Stromal cell of bone marrow (primary cell): ENCODE results near the gene DISP3.

Experiments used
- DNase-seq: peaks from one replicate; pipeline ENCODE4 v3.0.0-alpha.2; 2012; ENCODE audit warnings: low read depth

The DISP3 gene

DNA sequence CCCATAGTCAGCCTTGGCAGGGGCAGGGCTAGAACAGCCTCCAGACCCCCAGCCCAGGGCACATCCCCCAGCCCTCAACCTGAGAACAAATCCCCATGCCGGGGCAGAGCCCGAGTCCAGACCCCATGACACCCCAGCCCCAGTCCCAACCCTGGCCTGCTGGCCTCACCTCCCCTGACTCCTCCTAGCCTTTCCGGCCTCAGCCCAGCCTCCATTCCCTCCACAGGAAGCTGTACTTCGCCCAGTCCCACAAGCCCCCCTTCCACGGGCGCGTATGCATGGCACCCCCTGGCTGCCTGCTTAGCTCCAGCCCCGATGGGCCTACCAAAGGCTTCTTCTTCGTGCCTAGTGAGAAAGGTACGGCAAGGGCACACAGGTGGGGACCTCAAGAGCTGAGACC lies 50.4 kb downstream of the DISP3 start:
- no peak for DNase-seq

DNA sequence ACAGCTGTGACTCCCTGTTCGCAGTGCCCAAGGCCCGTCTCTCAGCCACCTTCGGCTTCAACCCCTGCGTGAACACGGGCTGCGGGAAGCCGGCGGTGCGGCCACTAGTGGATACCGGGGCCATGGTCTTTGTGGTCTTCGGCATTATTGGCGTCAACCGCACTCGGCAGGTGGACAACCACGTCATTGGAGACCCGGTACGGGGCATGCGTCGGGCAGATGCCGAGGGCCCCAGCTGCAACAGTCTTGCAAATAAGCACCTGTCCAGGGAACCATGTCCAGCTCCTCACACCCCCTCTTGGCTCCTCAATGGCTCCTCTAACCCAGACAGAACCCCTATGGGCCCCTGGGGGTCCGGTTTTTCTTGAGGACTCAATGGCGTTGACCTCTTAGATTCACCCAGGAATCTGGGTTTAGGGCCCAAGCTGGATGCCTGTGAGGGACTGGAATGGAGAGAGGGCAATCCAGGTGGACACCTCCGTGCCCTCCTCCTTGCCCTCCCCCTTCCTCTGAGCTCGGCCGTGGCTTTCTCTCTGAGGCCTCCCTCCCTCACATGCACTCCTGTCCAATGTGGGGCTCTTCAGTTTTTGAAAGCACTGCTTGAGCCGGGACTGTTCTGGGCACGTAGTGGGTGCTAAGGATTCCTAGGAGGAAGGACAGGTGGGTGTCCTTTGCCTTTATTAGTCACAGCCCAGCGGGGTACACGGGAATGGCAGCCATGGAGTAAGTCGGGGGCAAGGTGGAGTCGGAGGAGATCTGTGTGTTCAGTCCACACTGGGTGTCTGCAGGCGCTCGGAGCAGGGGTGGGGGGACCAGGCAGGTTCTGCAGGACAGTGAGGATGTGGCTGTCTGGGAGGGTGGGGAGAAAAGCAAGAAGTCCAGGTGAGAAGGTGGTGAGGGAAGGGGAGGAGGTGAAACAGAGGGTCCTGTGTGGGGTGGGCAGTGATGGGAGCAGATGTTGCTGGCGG lies 51.1 kb downstream of the DISP3 start:
- DNase-seq, result no peak

DNA sequence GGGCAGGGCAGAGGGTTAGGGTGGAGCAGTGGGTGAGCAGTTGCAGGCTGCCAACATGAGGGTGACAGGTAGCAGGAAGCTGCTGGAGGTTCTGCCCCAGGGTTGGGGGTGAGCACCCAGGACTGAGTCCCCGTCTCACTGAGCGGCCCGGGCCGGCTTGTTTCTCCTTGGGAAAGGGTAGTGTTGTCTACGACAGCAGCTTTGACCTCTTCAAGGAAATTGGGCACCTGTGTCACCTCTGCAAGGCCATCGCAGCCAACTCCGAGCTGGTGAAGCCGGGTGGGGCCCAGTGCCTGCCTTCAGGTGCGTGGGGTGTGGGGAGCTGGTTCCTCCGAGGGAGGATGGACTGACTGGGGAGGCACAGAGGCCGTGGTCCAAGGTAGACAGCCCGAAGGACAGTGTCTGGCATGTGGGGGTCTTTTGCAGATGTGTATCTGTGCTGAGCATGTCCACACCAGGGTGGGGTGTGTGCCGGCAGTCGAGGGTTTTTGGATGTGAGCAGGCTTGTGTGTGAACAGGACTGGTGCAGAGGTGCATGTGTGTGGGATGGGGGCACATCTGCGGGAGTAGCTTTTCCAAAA lies 51.9 kb downstream of the DISP3 start:
- DNase-seq, result no peak

GRCh38 chr1:11531314-11531870 lies 52.4 kb downstream of the DISP3 start:
- no peak for DNase-seq

GRCh38 chr1:11531943-11532342 lies 53.0 kb downstream of the DISP3 start:
- no peak for DNase-seq

- no peak for DNase-seq
Observed at GRCh38 chr1:11533790-11534787, 55.1 kb downstream of the DISP3 start.

DNA sequence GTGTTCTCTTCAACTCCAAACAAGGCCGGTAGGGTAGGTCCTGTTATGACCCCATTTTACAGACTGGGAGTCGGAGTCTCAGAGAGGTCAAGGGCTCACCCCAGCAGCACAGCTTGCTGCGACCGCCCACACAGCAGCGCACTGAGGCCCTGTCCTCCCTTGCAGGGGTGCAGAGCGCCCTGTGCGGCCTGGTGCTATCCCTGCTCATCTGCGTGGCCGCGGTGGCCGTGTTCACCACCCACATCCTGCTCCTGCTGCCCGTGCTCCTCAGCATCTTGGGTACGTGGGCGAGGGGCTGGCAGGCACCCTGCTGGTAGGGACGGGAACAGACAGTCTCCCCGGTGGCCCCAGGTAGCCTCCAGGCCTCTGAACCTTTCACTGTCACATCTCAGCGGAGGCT lies 55.9 kb downstream of the DISP3 start:
- no peak for DNase-seq

DNA sequence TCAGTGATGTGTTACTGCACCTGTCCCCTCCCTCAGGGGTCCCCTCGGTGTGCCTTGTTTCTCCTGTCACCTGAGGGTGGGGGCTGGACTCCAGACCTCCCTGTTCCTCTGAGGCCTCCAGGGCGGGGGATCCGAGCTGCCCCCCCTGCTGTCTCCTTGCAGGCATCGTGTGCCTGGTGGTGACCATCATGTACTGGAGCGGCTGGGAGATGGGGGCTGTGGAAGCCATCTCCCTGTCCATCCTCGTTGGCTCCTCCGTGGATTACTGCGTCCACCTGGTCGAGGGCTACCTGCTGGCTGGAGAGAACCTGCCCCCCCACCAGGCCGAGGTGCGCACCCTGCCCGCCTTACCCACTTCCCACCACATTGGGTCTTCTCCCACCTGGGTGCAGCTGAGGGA lies 56.4 kb downstream of the DISP3 start:
- DNase-seq, result no peak

- DNase-seq, result no peak
Observed at GRCh38 chr1:11535761-11536572, 57.0 kb downstream of the DISP3 start.

DNA sequence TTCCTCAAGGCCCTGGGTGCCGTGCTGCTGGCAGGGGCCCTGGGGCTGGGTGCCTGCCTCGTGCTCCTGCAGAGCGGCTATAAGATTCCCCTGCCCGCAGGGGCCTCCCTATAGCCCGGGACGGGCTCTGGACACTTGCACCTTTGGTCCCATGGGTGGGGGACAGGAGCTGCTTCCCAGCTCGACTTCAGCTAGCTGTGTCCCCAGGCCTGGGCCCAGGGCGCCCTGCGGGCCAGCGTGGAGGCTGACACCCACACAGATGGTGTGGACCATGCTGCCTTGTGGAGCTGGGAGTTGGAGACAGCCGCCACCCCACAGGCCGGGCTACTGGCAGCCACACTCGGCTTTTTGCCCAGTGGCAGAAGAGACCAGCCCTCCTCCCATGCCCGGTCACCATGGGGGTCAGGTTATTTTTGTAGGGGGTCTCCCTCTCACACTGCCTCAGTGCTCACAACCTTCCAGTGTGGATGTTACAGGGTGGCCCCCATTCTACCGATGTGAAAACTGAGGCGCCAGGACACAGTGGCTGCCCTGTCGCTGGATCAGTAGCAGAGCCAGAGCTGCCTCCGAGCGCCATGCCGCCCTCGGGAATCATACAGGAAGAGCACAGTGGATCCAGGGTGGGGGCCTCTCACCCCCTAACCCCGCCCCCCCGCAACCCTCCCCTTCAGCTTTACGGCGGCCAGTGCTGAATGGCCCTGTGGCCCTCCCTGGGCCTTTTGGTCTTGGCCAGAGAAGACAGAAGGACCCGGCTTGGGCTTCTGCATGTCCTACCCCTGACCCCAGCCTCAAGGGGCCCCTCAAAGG lies 57.8 kb downstream of the DISP3 start:
- no peak for DNase-seq

DNA sequence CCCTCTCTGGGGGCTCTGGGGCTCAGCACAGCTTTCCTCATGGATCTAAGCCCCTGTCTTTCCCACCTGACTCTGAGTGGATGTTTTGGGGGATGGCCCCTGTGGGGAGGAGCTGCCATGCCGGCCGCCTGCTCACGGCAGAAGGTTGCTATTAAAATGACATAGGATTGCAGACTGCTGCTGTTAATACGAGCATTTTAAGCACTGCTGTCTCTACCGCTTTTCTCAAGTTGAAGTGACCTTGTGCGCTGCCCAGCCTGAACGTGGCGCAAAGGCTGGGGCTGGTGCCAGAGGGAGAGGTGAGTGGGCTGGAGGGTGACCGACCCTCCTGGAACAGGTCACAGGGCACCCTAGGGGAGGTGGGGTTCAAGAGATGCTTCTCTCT lies 58.4 kb downstream of the DISP3 start:
- DNase-seq, result no peak

DNA sequence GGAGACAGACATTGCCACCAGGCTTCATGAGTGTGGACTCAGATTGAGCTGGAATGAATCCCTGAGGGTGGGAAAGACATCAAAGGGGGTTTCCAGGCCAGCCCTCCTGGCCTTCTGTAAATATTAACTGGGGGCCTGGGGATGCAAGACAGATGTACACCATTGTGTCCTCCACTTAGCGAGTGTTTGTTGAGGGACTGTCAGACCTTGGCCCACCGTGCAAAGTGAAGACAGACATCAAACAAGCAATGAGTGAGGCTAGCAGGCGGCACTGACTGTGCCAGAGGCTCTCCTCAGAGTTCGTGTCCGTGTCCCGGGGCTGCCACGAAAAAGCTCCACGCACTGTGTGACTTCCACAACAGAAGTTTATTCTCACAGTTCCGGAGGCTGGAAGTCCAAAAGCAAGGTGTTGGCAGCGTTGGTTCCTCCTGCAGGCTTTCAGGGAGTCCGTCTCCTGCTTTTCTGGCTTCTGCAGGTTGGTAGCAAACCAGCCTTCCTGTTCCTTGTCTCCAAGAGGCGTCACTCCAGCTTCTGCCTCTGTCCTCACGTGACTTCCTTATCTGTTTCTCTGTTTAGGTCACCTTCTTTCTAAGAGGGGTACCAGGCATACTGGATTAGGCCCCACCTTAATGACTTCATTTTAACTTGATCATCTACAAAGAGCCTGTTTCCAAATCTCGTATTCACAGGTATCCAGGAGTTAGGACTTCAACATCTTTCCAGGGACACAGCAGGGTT lies 59.1 kb downstream of the DISP3 start:
- DNase-seq, result no peak

GRCh38 chr1:11538886-11539285 lies 59.9 kb downstream of the DISP3 start:
- no peak for DNase-seq

DNA sequence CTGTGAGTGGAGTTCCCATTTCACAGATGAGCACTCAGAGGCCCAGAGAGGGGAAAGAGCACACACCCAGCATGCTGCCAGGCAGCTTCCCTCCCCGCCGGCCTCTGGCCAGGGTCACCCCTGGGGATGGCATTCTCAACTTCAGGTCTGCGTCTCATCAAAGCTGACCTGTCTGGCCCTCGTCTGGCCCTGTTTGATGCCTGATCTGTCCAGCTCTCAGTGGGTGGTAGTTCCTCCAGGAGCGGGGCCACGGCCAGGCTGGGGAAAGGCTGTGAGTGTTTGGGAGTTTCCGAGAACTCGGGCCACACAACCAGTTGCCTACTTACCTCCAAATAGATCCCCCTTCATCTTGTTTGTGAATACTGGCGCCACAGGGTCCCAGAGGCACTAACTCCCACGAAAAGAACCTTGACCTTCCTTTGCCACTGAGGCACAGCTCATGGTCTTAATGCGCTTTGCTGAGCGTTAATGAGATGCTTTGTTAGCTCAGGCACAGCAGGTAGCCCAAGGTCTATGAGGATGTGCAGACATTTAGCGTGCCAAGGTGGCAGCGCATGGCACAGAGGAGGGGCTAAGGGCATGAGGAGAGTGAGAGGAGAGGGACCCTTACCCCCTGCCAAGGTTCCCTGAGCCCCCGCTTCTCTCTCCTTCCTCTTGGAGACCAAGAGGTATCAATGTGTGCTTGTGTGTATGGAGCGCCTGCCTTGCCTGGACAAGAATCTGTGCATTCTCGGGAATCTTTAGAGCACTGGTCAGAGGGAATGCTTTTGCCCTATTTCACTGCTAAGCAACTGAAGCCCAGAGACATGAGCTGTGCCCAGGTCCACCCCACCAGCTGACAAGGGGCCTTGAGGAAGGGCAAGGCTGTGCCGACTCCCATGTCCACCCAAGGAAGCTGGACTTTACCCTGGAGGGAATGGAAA lies 61.2 kb downstream of the DISP3 start:
- no peak for DNase-seq

DNA sequence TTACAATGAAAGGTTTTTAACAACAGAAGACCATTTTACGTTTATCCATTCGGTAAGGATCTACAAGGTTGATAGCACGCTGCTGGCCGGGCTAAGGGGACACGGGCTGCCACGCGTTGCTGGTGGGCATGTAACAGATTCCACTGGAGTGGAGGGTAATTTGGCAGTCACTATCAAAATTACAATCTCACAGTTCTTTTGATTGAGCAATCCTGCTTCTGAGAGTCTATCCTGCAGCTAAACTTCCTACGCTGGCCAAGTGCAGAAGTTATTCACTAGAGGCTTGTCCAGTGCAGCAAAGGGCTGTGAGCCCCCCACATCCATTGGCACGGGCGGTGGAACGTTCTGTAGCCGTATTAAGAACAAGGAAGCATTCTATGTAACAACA lies 61.8 kb downstream of the DISP3 start:
- DNase-seq, result no peak

- DNase-seq, result no peak
Observed at GRCh38 chr1:11541236-11541635, 62.3 kb downstream of the DISP3 start.

DNA sequence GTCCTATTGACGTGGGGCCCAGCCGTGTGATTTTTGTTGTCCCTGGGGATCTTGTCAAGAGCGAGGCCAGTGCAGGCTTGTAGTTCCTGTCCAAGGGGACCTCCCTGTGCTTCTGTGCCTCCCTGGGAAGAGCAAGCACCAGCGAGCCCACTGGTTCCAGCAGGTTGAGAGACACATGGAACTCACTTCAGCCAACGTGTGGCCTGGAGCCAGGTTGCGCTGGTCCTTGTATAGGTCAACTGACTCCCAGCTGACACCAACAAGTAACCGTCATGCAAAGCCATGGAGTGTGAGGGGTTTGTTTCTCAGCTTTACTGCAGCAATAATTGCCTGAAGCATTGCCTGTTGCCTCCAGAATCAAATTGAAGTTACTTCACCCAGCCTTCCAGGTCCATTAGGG lies 63.0 kb downstream of the DISP3 start:
- no peak for DNase-seq

DNA sequence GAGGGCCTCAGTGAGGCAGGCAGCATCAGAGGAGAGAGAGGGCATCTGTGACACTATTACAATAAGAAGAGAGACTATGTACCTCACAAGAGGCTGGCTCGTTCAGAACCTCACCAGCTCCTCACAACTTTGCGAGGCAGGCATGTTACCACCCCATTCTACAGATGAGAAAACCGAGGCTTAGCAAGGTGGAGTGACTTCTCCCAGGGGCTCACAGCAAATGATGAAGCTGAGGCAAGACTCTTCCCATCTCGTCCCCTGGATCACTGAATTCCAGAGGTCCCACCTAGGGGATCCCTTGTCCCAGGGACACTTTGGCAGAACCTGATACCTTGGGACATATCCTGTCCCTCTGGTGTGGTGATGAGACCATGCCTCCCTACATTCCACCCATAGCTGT lies 64.4 kb downstream of the DISP3 start:
- no peak for DNase-seq

DNA sequence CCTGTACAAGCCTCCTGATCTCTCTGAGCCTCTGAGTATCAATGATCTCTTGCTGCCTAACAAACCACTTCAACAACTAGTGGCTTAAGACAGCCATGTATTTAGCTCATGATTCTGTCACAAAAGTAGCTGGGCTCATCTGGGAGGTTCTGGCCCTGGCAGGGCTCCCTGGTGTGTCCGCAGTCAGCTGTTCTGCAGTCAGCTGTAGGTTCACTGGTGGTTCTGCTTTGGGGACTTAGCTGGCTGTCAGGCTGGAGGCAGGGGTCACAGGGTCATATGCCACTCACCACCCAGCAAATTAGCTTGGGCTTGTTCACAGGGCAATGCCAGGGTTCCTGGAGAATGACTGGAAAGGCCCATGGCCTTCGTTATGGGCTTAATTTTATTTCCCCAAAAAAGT lies 64.8 kb downstream of the DISP3 start:
- no peak for DNase-seq
